ENCODE results near the gene CEBPE.

Gene CEBPE

GRCh38 chr14:23099212-23099861 lies 19.7 kb downstream of the CEBPE start:
- H3K4me3 ChIP-seq (ENCODE audit: low read length) = no peak overlapping the region
- H3K9ac ChIP-seq (ENCODE audit: low read depth, low read length) = no peak overlapping the region
- no peak overlapping the region for H3K27ac ChIP-seq (ENCODE audit: low read depth, low read length)
- H3K36me3 ChIP-seq (ENCODE audit: insufficient read depth, low read length) = peaks cover 27% of the 10 kb centered on the region
- H3K27me3 ChIP-seq (ENCODE audit: insufficient read depth, low read length) = no peaks in the 10 kb centered on the region
- peaks cover 7% of the 10 kb centered on the region; the same call in 1 of the 2 replicates for H3K4me1 ChIP-seq (ENCODE audit: insufficient read depth, low read length)
- WGBS = 95% methylated on average over 10 of the region's 10 CpGs
- no peaks in the 10 kb centered on the region for H3K9me3 ChIP-seq (ENCODE audit: insufficient read depth, low read depth, low read length)

- Histone ChIP-seq H3K9me3 (ENCODE audit: insufficient read depth, low read depth, low read length) (no peaks in the 10 kb centered on the region), H3K4me3 (ENCODE audit: low read length) (no peak overlapping the region), H3K4me1 (ENCODE audit: insufficient read depth, low read length) (peaks cover 6% of the 10 kb centered on the region; the same call in 1 of the 2 replicates), H3K27me3 (ENCODE audit: insufficient read depth, low read length) (no peaks in the 10 kb centered on the region), H3K9ac (ENCODE audit: low read depth, low read length) (no peak overlapping the region), H3K27ac (ENCODE audit: low read depth, low read length) (no peak overlapping the region), H3K36me3 (ENCODE audit: insufficient read depth, low read length) (peaks cover 34% of the 10 kb centered on the region)
- WGBS = 97% methylated on average over 7 of the region's 7 CpGs
These were observed 21.3 kb downstream of the CEBPE start for GRCh38 chr14:23097786-23098185.

- H3K9ac ChIP-seq (ENCODE audit: low read depth, low read length) = peak within 1 kb of the TSS; percentile 96
- peaks cover 6% of the 10 kb centered on the region; the same call in 1 of the 2 replicates for H3K4me1 ChIP-seq (ENCODE audit: insufficient read depth, low read length)
- under 1% methylated on average over 43 of the region's 46 CpGs for WGBS
- H3K36me3 ChIP-seq (ENCODE audit: insufficient read depth, low read length) = peaks cover 57% of the 10 kb centered on the region
- H3K27me3 ChIP-seq (ENCODE audit: insufficient read depth, low read length) = no peaks in the 10 kb centered on the region
- H3K9me3 ChIP-seq (ENCODE audit: insufficient read depth, low read depth, low read length) = no peaks in the 10 kb centered on the region
- H3K4me3 ChIP-seq (ENCODE audit: low read length) = peak within 1 kb of the TSS; percentile 81
- H3K27ac ChIP-seq (ENCODE audit: low read depth, low read length) = peak within 1 kb of the TSS; percentile 98
These were observed 23.6 kb downstream of the CEBPE start, which contains the start of gene C14orf119 for GRCh38 chr14:23095196-23096108. Gene C14orf119 (plus strand): TSS chr14:23095505. CDS start chr14:23097659, 2,154 bp downstream.

- Histone ChIP-seq H3K27ac (ENCODE audit: low read depth, low read length) (peak within 1 kb of the TSS; percentile 98), H3K36me3 (ENCODE audit: insufficient read depth, low read length) (peaks cover 64% of the 10 kb centered on the region), H3K9me3 (ENCODE audit: insufficient read depth, low read depth, low read length) (no peaks in the 10 kb centered on the region), H3K4me1 (ENCODE audit: insufficient read depth, low read length) (peaks cover 6% of the 10 kb centered on the region; the same call in 1 of the 2 replicates), H3K27me3 (ENCODE audit: insufficient read depth, low read length) (no peaks in the 10 kb centered on the region), H3K4me3 (ENCODE audit: low read length) (peak within 1 kb of the TSS; percentile 81), H3K9ac (ENCODE audit: low read depth, low read length) (peak within 1 kb of the TSS; percentile 96)
- under 1% methylated on average over 55 of the region's 55 CpGs for WGBS
These were observed 24.3 kb downstream of the CEBPE start, which contains the start of gene ACIN1 for GRCh38 chr14:23094666-23095195. Gene ACIN1 (minus strand): TSS chr14:23095136. CDS start chr14:23095112, 24 bp downstream.

- peak overlapping the region; percentile 81 for H3K4me3 ChIP-seq (ENCODE audit: low read length)
- 3% methylated on average over 13 of the region's 14 CpGs for WGBS
- H3K36me3 ChIP-seq (ENCODE audit: insufficient read depth, low read length) = peaks cover 68% of the 10 kb centered on the region
- H3K4me1 ChIP-seq (ENCODE audit: insufficient read depth, low read length) = 0 out of 2 replicates have a peak, but pooled peaks cover 6% of the 10 kb centered on the region
- no peaks in the 10 kb centered on the region for H3K9me3 ChIP-seq (ENCODE audit: insufficient read depth, low read depth, low read length)
- H3K9ac ChIP-seq (ENCODE audit: low read depth, low read length) = peak overlapping the region; percentile 96
- H3K27ac ChIP-seq (ENCODE audit: low read depth, low read length) = peak overlapping the region; percentile 98
- no peaks in the 10 kb centered on the region for H3K27me3 ChIP-seq (ENCODE audit: insufficient read depth, low read length)
These were observed 24.9 kb downstream of the CEBPE start for GRCh38 chr14:23093991-23094665.

- Histone ChIP-seq H3K36me3 (ENCODE audit: insufficient read depth, low read length) (peaks cover 68% of the 10 kb centered on the region), H3K4me1 (ENCODE audit: insufficient read depth, low read length) (0 out of 2 replicates have a peak, but pooled peaks cover 6% of the 10 kb centered on the region), H3K9me3 (ENCODE audit: insufficient read depth, low read depth, low read length) (no peaks in the 10 kb centered on the region), H3K27ac (ENCODE audit: low read depth, low read length) (no peak overlapping the region), H3K27me3 (ENCODE audit: insufficient read depth, low read length) (no peaks in the 10 kb centered on the region), H3K4me3 (ENCODE audit: low read length) (peak overlapping the region; percentile 81), H3K9ac (ENCODE audit: low read depth, low read length) (no peak overlapping the region)
- 97% methylated on average over 2 of the region's 2 CpGs for WGBS
These were observed 25.5 kb downstream of the CEBPE start for GRCh38 chr14:23093526-23093925.

- Histone ChIP-seq H3K9me3 (ENCODE audit: insufficient read depth, low read depth, low read length) (no peaks in the 10 kb centered on the region), H3K4me1 (ENCODE audit: insufficient read depth, low read length) (0 out of 2 replicates have a peak, but pooled peaks cover 6% of the 10 kb centered on the region), H3K36me3 (ENCODE audit: insufficient read depth, low read length) (peaks cover 68% of the 10 kb centered on the region), H3K4me3 (ENCODE audit: low read length) (peak overlapping the region; percentile 81), H3K27ac (ENCODE audit: low read depth, low read length) (no peak overlapping the region; the same call in 1 of the 2 replicates), H3K9ac (ENCODE audit: low read depth, low read length) (no peak overlapping the region), H3K27me3 (ENCODE audit: insufficient read depth, low read length) (no peaks in the 10 kb centered on the region)
- 95% methylated on average over 2 of the region's 2 CpGs for WGBS
These were observed 26.0 kb downstream of the CEBPE start for GRCh38 chr14:23093104-23093503.

GRCh38 chr14:23091294-23092225 lies 27.5 kb downstream of the CEBPE start:
- Histone ChIP-seq H3K36me3 (ENCODE audit: insufficient read depth, low read length) (peaks cover 69% of the 10 kb centered on the region), H3K9ac (ENCODE audit: low read depth, low read length) (no peak overlapping the region)
- 87% methylated on average over 12 of the region's 12 CpGs for WGBS

GRCh38 chr14:23090254-23090636 lies 28.8 kb downstream of the CEBPE start:
- Histone ChIP-seq H3K36me3 (ENCODE audit: insufficient read depth, low read length) (peaks cover 82% of the 10 kb centered on the region), H3K4me1 (ENCODE audit: insufficient read depth, low read length) (no peaks in the 10 kb centered on the region), H3K9ac (ENCODE audit: low read depth, low read length) (no peak overlapping the region), H3K9me3 (ENCODE audit: insufficient read depth, low read depth, low read length) (no peaks in the 10 kb centered on the region), H3K4me3 (ENCODE audit: low read length) (no peak overlapping the region), H3K27ac (ENCODE audit: low read depth, low read length) (no peak overlapping the region), H3K27me3 (ENCODE audit: insufficient read depth, low read length) (no peaks in the 10 kb centered on the region)
- WGBS = 92% methylated on average over 4 of the region's 4 CpGs

More at GRCh38 chr14:23091294-23092225, 27.5 kb downstream of the CEBPE start:
- no peak overlapping the region for H3K27ac ChIP-seq (ENCODE audit: low read depth, low read length)
- 0 out of 2 replicates have a peak, but pooled peaks cover 1% of the 10 kb centered on the region for H3K4me1 ChIP-seq (ENCODE audit: insufficient read depth, low read length)
- no peak overlapping the region for H3K4me3 ChIP-seq (ENCODE audit: low read length)
- H3K27me3 ChIP-seq (ENCODE audit: insufficient read depth, low read length) = no peaks in the 10 kb centered on the region
- no peaks in the 10 kb centered on the region for H3K9me3 ChIP-seq (ENCODE audit: insufficient read depth, low read depth, low read length)

Data from HUES64 (cell line).